ENCODE results near the gene GBP4. TPM values are rescaled to one million over a fixed set of nuclear protein-coding genes. Genes with fewer than 3 reads are reported as not detected.
"Not testable (repeated sequence)": the region's sequence is repeated elsewhere in the genome, so short reads cannot be mapped to it uniquely, and the experiment has no call there.

The GBP4 gene
- 10 to 100 TPM; 69.7 to 78.6 TPM for total RNA-seq

- peaks cover 2% of the 10 kb centered on the region for H3K9me3 Mint-ChIP-seq (ENCODE audit: low read depth)
Observed at GRCh38 chr1:89198491-89199072, at the start of gene GBP4. TSS of gene GBP4 (minus strand) at chr1:89198942. CDS start at chr1:89198834, 108 bp downstream.

GRCh38 chr1:89243046-89243445 lies 44.3 kb upstream of the GBP4 start:
- CTCF ChIA-PET: no interaction called here
- no peak overlapping the region for H3K4me3 Mint-ChIP-seq
- H3K27me3 Mint-ChIP-seq: no peaks in the 10 kb centered on the region
- H3K9me3 Mint-ChIP-seq (ENCODE audit: low read depth): peaks cover 31% of the 10 kb centered on the region
- no peak for DNase-seq
- peaks cover 4% of the 10 kb centered on the region for H3K4me1 Mint-ChIP-seq
- no peak overlapping the region for H3K27ac Mint-ChIP-seq
- H3K36me3 Mint-ChIP-seq: peaks cover 76% of the 10 kb centered on the region
- no peak for ATAC-seq

More at GRCh38 chr1:89198491-89199072, at the start of gene GBP4:
- peak; percentile 67 for DNase-seq
- H3K4me3 Mint-ChIP-seq: peak within 1 kb of the TSS; percentile 97
- H3K4me1 Mint-ChIP-seq: peaks cover 58% of the 10 kb centered on the region
- CTCF ChIA-PET: interaction anchor here (0.7 to 4.2 kb wide), 13 partner anchors 62 to 256 kb away, joined by 3 to 22 read pairs (median 5); partner anchors contain the start of genes GBP1 and GBP5
- H3K36me3 Mint-ChIP-seq: peaks cover 53% of the 10 kb centered on the region
- H3K27ac Mint-ChIP-seq: peak within 1 kb of the TSS; percentile 99
- ATAC-seq: peak; percentile 76
- H3K27me3 Mint-ChIP-seq: no peaks in the 10 kb centered on the region

- Mint-ChIP-seq H3K27me3 (no peaks in the 10 kb centered on the region), H3K9me3 (ENCODE audit: low read depth) (peaks cover 16% of the 10 kb centered on the region), H3K36me3 (peaks cover 42% of the 10 kb centered on the region), H3K4me1 (no peaks in the 10 kb centered on the region), H3K4me3 (no peak overlapping the region), H3K27ac (no peak overlapping the region)
- no peak for DNase-seq
- CTCF ChIA-PET: no interaction called here
- no peak for ATAC-seq
Observed at GRCh38 chr1:89221341-89221740, 22.6 kb upstream of the GBP4 start.

- ATAC-seq, H3K4me1 Mint-ChIP-seq, H3K27ac Mint-ChIP-seq, CTCF ChIA-PET, H3K4me3 Mint-ChIP-seq, DNase-seq, H3K27me3 Mint-ChIP-seq: not testable (repeated sequence)
- H3K9me3 Mint-ChIP-seq (ENCODE audit: low read depth): peaks cover 19% of the 10 kb centered on the region
- H3K36me3 Mint-ChIP-seq: peaks cover 38% of the 10 kb centered on the region
Observed at GRCh38 chr1:89219851-89220250, 21.1 kb upstream of the GBP4 start.

GRCh38 chr1:89218941-89219340 lies 20.2 kb upstream of the GBP4 start:
- Mint-ChIP-seq H3K36me3 (peaks cover 39% of the 10 kb centered on the region), H3K9me3 (ENCODE audit: low read depth) (peaks cover 19% of the 10 kb centered on the region)
- H3K4me3 Mint-ChIP-seq, H3K27me3 Mint-ChIP-seq, DNase-seq, H3K27ac Mint-ChIP-seq, ATAC-seq, H3K4me1 Mint-ChIP-seq: not testable (repeated sequence)
- CTCF ChIA-PET: interaction anchor here (1.1 kb wide), 1 partner anchor 56 kb away, joined by 3 read pairs; no protein-coding TSS in a partner anchor

- no peak overlapping the region for H3K27ac Mint-ChIP-seq
- CTCF ChIA-PET: interaction anchor here (0.9 kb wide), 1 partner anchor 145 kb away, joined by 4 read pairs; no protein-coding TSS in a partner anchor
- DNase-seq: no peak
- H3K4me3 Mint-ChIP-seq: no peak overlapping the region
- H3K36me3 Mint-ChIP-seq: peaks cover 37% of the 10 kb centered on the region
- ATAC-seq: no peak
- no peaks in the 10 kb centered on the region for H3K27me3 Mint-ChIP-seq
- no peaks in the 10 kb centered on the region for H3K4me1 Mint-ChIP-seq
- peaks cover 24% of the 10 kb centered on the region for H3K9me3 Mint-ChIP-seq (ENCODE audit: low read depth)
Observed at GRCh38 chr1:89213347-89213746, 14.6 kb upstream of the GBP4 start.

GRCh38 chr1:89211035-89211634 lies 12.4 kb upstream of the GBP4 start:
- Mint-ChIP-seq H3K36me3 (peaks cover 38% of the 10 kb centered on the region), H3K27me3 (no peaks in the 10 kb centered on the region), H3K9me3 (ENCODE audit: low read depth) (peaks cover 24% of the 10 kb centered on the region), H3K4me3 (no peak overlapping the region), H3K4me1 (peaks cover 2% of the 10 kb centered on the region), H3K27ac (no peak overlapping the region)
- ATAC-seq (no peak), DNase-seq (no peak)
- CTCF ChIA-PET: no interaction called here

- Mint-ChIP-seq H3K9me3 (ENCODE audit: low read depth) (peaks cover 24% of the 10 kb centered on the region), H3K27ac (no peak overlapping the region), H3K36me3 (peaks cover 47% of the 10 kb centered on the region), H3K27me3 (no peaks in the 10 kb centered on the region), H3K4me3 (no peak overlapping the region), H3K4me1 (peaks cover 10% of the 10 kb centered on the region)
- no peak for ATAC-seq
- CTCF ChIA-PET: interaction anchor here (0.9 kb wide), 1 partner anchor 152 kb away, joined by 4 read pairs; no protein-coding TSS in a partner anchor
- no peak for DNase-seq
Observed at GRCh38 chr1:89206373-89206772, 7.6 kb upstream of the GBP4 start.

GRCh38 chr1:89203166-89203565 lies 4.4 kb upstream of the GBP4 start:
- Mint-ChIP-seq H3K27me3 (no peaks in the 10 kb centered on the region), H3K4me3 (no peak overlapping the region), H3K27ac (no peak overlapping the region), H3K4me1 (peaks cover 23% of the 10 kb centered on the region), H3K36me3 (peaks cover 49% of the 10 kb centered on the region), H3K9me3 (ENCODE audit: low read depth) (peaks cover 17% of the 10 kb centered on the region)
- ATAC-seq: no peak
- CTCF ChIA-PET: interaction anchor here (0.8 to 1.1 kb wide), 4 partner anchors 69 to 181 kb away, joined by 3 to 4 read pairs (median 3); partner anchors contain the start of gene GBP5
- no peak for DNase-seq

GRCh38 chr1:89201106-89201794 lies 2.5 kb upstream of the GBP4 start:
- Mint-ChIP-seq H3K9me3 (ENCODE audit: low read depth) (peaks cover 8% of the 10 kb centered on the region), H3K4me1 (peaks cover 34% of the 10 kb centered on the region), H3K27me3 (no peaks in the 10 kb centered on the region), H3K4me3 (peak overlapping the region; percentile 46), H3K36me3 (peaks cover 51% of the 10 kb centered on the region), H3K27ac (peak overlapping the region; percentile 72)
- no peak for DNase-seq
- CTCF ChIA-PET: interaction anchor here (1.4 kb wide), 1 partner anchor 15 kb away, joined by 3 read pairs; no protein-coding TSS in a partner anchor
- no peak for ATAC-seq

- H3K9me3 Mint-ChIP-seq (ENCODE audit: low read depth): peaks cover 8% of the 10 kb centered on the region
- peak overlapping the region; percentile 72 for H3K27ac Mint-ChIP-seq
- no peaks in the 10 kb centered on the region for H3K27me3 Mint-ChIP-seq
- H3K4me1 Mint-ChIP-seq: peaks cover 40% of the 10 kb centered on the region
- H3K36me3 Mint-ChIP-seq: peaks cover 53% of the 10 kb centered on the region
- ATAC-seq (no peak), DNase-seq (no peak)
- CTCF ChIA-PET: interaction anchor here (4.2 kb wide), 1 partner anchor 158 kb away, joined by 22 read pairs; no protein-coding TSS in a partner anchor
- H3K4me3 Mint-ChIP-seq: peak overlapping the region; percentile 46
Observed at GRCh38 chr1:89200663-89201062, 1.9 kb upstream of the GBP4 start.

GRCh38 chr1:89199525-89200031 lies 836 bp upstream of the GBP4 start:
- no peak for DNase-seq
- H3K36me3 Mint-ChIP-seq: peaks cover 53% of the 10 kb centered on the region

GRCh38 chr1:89198081-89198480 lies 661 bp downstream of the GBP4 start:
- peak overlapping the region; percentile 99 for H3K27ac Mint-ChIP-seq
- ATAC-seq (peak; percentile 13), DNase-seq (no peak)
- H3K4me1 Mint-ChIP-seq: peaks cover 59% of the 10 kb centered on the region
- H3K4me3 Mint-ChIP-seq: peak overlapping the region; percentile 97
- H3K36me3 Mint-ChIP-seq: peaks cover 52% of the 10 kb centered on the region
- H3K9me3 Mint-ChIP-seq (ENCODE audit: low read depth): peaks cover 2% of the 10 kb centered on the region
- no peaks in the 10 kb centered on the region for H3K27me3 Mint-ChIP-seq
- CTCF ChIA-PET: interaction anchor here (1.0 to 4.2 kb wide), 11 partner anchors 62 to 256 kb away, joined by 3 to 22 read pairs (median 5); partner anchors contain the start of gene GBP5

More at GRCh38 chr1:89199525-89200031, 836 bp upstream of the GBP4 start:
- H3K9me3 Mint-ChIP-seq (ENCODE audit: low read depth): peaks cover 8% of the 10 kb centered on the region
- H3K4me3 Mint-ChIP-seq: peak overlapping the region; percentile 97
- CTCF ChIA-PET: interaction anchor here (0.7 to 4.2 kb wide), 7 partner anchors 67 to 200 kb away, joined by 3 to 22 read pairs (median 7); partner anchors contain the start of genes GBP1 and GBP5
- ATAC-seq: no peak
- peaks cover 51% of the 10 kb centered on the region for H3K4me1 Mint-ChIP-seq
- peak overlapping the region; percentile 99 for H3K27ac Mint-ChIP-seq
- H3K27me3 Mint-ChIP-seq: no peaks in the 10 kb centered on the region
